HCT116 (cell line): ENCODE measurements around the gene PHLDB3. TPM values are rescaled to one million over a fixed set of nuclear protein-coding genes. Genes with fewer than 3 reads are reported as not detected.

Experiments used
- ATAC-seq: fragments of 200-7000 bp; cut with Tn5 transposase; 2 replicates; pipeline ENCODE4 v1.9.1; 2020; ENCODE audit warnings: mild to moderate bottlenecking, moderate library complexity
- BruUV-seq: library from RNA; stranded (reverse); fragments of 400-500 nt; replicated peaks from 2 replicates; lab custom pipeline; 2021; lab: Mats Ljungman, UMichigan
- CTCF ChIA-PET: fragments of 300-600 bp; sonication (Branson Sonifier 250); formaldehyde crosslinking; loops from one replicate; lab custom pipeline; 2021; ENCODE audit warnings: antibody characterized with exemption; lab: Charles Lee
- POLR2A ChIA-PET: fragments of 300-600, 350-600 bp; sonication (Branson Sonifier 250); formaldehyde crosslinking; loops from one replicate; lab custom pipeline; 2021; ENCODE audit warnings: antibody characterized with exemption; lab: Charles Lee
- RAD21 ChIA-PET, 2 experiments: fragments of 300-600 bp; sonication (Branson Sonifier 250); formaldehyde crosslinking; loops; one replicate each; lab custom pipeline; 2023; ENCODE audit warnings: low total read pairs in 2 of 2; ENCODE audit not compliant: uncharacterized antibody in 2 of 2, unreplicated experiment in 2 of 2, low non-redundant PET in 1 of 2; lab: Charles Lee
- DNase-seq: peaks from one replicate; pipeline ENCODE4 v3.0.0-alpha.2; 2010; ENCODE audit warnings: low read depth, low spot score
- H2AFZ ChIP-seq: fragments of 200-600 bp; shearing (Covaris generic), sonication (generic); 2 replicates; pipeline ENCODE4 v1.6.1; 2017; ENCODE audit warnings: low read depth, mixed run types, mixed read lengths, antibody characterized with exemption, low read length; ENCODE audit not compliant: poor library complexity, severe bottlenecking
- H3K27ac ChIP-seq: 2 replicates; pipeline ENCODE4 v1.5.1; 2012; ENCODE audit warnings: low read depth, low read length
- H3K27me3 ChIP-seq: fragments of 200-600 bp; sonication (generic); 2 replicates; pipeline ENCODE4 v1.6.1; 2016; ENCODE audit warnings: mixed run types, low read length, mixed read lengths; ENCODE audit not compliant: insufficient read depth
- H3K36me3 ChIP-seq, 2 experiments: fragments of 200-500 bp in 1 of 2; fragments of 200-600 bp in 1 of 2; sonication (Bioruptor generic) in 1 of 2; sonication (generic) in 1 of 2; 2 replicates each; pipeline versions ENCODE4 v1.5.1 to v1.6.1; 2014 to 2016; ENCODE audit warnings: low read length in 2 of 2, inconsistent platforms in 1 of 2, mixed read lengths in 1 of 2, mixed run types in 1 of 2; ENCODE audit not compliant: insufficient read depth in 2 of 2, control insufficient read depth in 1 of 2
- H3K4me1 ChIP-seq, 2 experiments: fragments of 200-600 bp in 1 of 2; sonication (generic) in 1 of 2; 2 replicates each; pipeline versions ENCODE4 v1.5.1 to v1.6.1; 2012 to 2017; ENCODE audit warnings: low read length in 2 of 2, inconsistent platforms in 1 of 2, mild to moderate bottlenecking in 1 of 2, mixed read lengths in 1 of 2, mixed run types in 1 of 2, moderate library complexity in 1 of 2; ENCODE audit not compliant: insufficient read depth in 2 of 2, control insufficient read depth in 1 of 2
- H3K4me2 ChIP-seq: fragments of 200-600 bp; sonication (generic); 2 replicates; pipeline ENCODE4 v1.6.1; 2017; ENCODE audit warnings: mixed run types, low read length, mixed read lengths
- H3K4me3 ChIP-seq, 2 experiments: fragments of 200-600 bp in 1 of 2; sonication (generic) in 1 of 2; replicated peaks in 1 of 2; 2 replicates each; pipeline ENCODE4 v1.5.1; 2011 to 2016; ENCODE audit warnings: low read length in 2 of 2, control low read depth in 1 of 2, low read depth in 1 of 2, mild to moderate bottlenecking in 1 of 2, mixed read lengths in 1 of 2, mixed run types in 1 of 2
- H3K79me2 ChIP-seq: fragments of 200-600 bp; sonication (generic); 2 replicates; pipeline ENCODE4 v1.6.1; 2017; ENCODE audit warnings: mild to moderate bottlenecking, mixed run types, low read length, moderate library complexity, mixed read lengths; ENCODE audit not compliant: insufficient read depth
- H3K9ac ChIP-seq: fragments of 200-600 bp; sonication (generic); 2 replicates; pipeline ENCODE4 v1.6.1; 2016; ENCODE audit warnings: low read length, mixed read lengths
- H3K9me2 ChIP-seq: fragments of 200-600 bp; sonication (generic), shearing (Covaris generic); 2 replicates; pipeline ENCODE4 v1.6.1; 2017; ENCODE audit warnings: mixed run types, mild to moderate bottlenecking, moderate library complexity; ENCODE audit not compliant: insufficient read depth
- H3K9me3 ChIP-seq, 2 experiments: fragments of 200-500 bp in 1 of 2; fragments of 200-600 bp in 1 of 2; sonication (Bioruptor generic) in 1 of 2; sonication (generic) in 1 of 2; 2 replicates each; pipeline ENCODE4 v1.6.1; 2014 to 2017; ENCODE audit warnings: low read length in 2 of 2, mixed read lengths in 2 of 2, inconsistent platforms in 1 of 2, low read depth in 1 of 2, mild to moderate bottlenecking in 1 of 2, mixed run types in 1 of 2, moderate library complexity in 1 of 2; ENCODE audit not compliant: control insufficient read depth in 1 of 2, insufficient read depth in 1 of 2
- H4K20me1 ChIP-seq: fragments of 200-600 bp; sonication (generic), shearing (Covaris generic); 2 replicates; pipeline ENCODE4 v1.6.1; 2017; ENCODE audit warnings: mixed run types, mild to moderate bottlenecking, moderate library complexity; ENCODE audit not compliant: insufficient read depth
- CBX3 ChIP-seq: IDR thresholded peaks from 2 replicates; pipeline ENCODE4 v1.6.1; 2012; ENCODE audit warnings: low read depth
- CEBPB ChIP-seq: IDR thresholded peaks from 2 replicates; pipeline ENCODE4 v1.6.1; 2012; ENCODE audit warnings: low read depth
- ELF1 ChIP-seq: IDR thresholded peaks from 2 replicates; pipeline ENCODE4 v1.6.1; 2012; ENCODE audit warnings: low read depth, borderline replicate concordance
- EZH2 ChIP-seq: fragments of 200-600 bp; sonication (generic); IDR thresholded peaks from 2 replicates; pipeline ENCODE4 v1.6.1; 2017; ENCODE audit warnings: antibody characterized with exemption, mixed run types
- EZH2phosphoT487 ChIP-seq: fragments of 200-600 bp; IDR thresholded peaks from 2 replicates; pipeline ENCODE4 v1.6.1; 2018; ENCODE audit warnings: antibody characterized with exemption, borderline replicate concordance
- FOSL1 ChIP-seq: IDR thresholded peaks from 2 replicates; pipeline ENCODE4 v1.6.1; 2012; ENCODE audit warnings: low read depth
- JUND ChIP-seq: IDR thresholded peaks from 2 replicates; pipeline ENCODE4 v1.6.1; 2012
- POLR2A ChIP-seq: IDR thresholded peaks from 2 replicates; pipeline ENCODE4 v1.7.0; 2011; ENCODE audit warnings: borderline replicate concordance; ENCODE audit not compliant: insufficient read depth, insufficient read length; ENCODE audit errors: extremely low read depth
- POLR2AphosphoS5 ChIP-seq: IDR thresholded peaks from 2 replicates; pipeline ENCODE4 v1.6.1; 2011; ENCODE audit warnings: mild to moderate bottlenecking, low read depth, low read length, moderate library complexity
- RAD21 ChIP-seq: IDR thresholded peaks from 2 replicates; pipeline ENCODE4 v1.6.1; 2012; ENCODE audit warnings: low read depth, mild to moderate bottlenecking
- REST ChIP-seq: IDR thresholded peaks from 2 replicates; pipeline ENCODE4 v1.6.1; 2012; ENCODE audit warnings: low read depth
- SIN3A ChIP-seq: IDR thresholded peaks from 2 replicates; pipeline ENCODE4 v1.6.1; 2012; ENCODE audit warnings: low read depth
- SP1 ChIP-seq: IDR thresholded peaks from 2 replicates; pipeline ENCODE4 v1.6.1; 2012; ENCODE audit warnings: low read depth
- SRF ChIP-seq: IDR thresholded peaks from 2 replicates; pipeline ENCODE4 v1.6.1; 2012; ENCODE audit warnings: low read depth
- TCF7L2 ChIP-seq: IDR thresholded peaks from 2 replicates; pipeline ENCODE4 v1.7.0; 2011; ENCODE audit warnings: borderline replicate concordance, inconsistent platforms; ENCODE audit not compliant: insufficient read depth, insufficient read length; ENCODE audit errors: extremely low read depth
- YY1 ChIP-seq: IDR thresholded peaks from 2 replicates; pipeline ENCODE4 v1.6.1; 2011; ENCODE audit warnings: low read length, low read depth, moderate library complexity, mild to moderate bottlenecking; ENCODE audit not compliant: insufficient replicate concordance; ENCODE audit errors: extremely low read depth
- ZNF274 ChIP-seq: fragments of 200-500 bp; sonication (Bioruptor generic); IDR thresholded peaks from 2 replicates; pipeline ENCODE4 v1.6.1; 2014; ENCODE audit warnings: mild to moderate bottlenecking, low read depth, low read length, inconsistent platforms
- intact Hi-C: fragments of 100-400 bp; cut with micrococcal nuclease; formaldehyde crosslinking; loops from 2 replicates; pipeline ENCODE4 v1.10.0; 2022
- total RNA-seq: library from RNA; stranded (reverse); gene quantifications from one replicate; pipeline ENCODE4 v1.2.1, GENCODE V29; 2021; ENCODE audit not compliant: unreplicated experiment

Gene PHLDB3
- total RNA-seq, 1 experiment from 2014 or later: 15.5 TPM

GRCh38 chr19:43441716-43442115, 62.8 kb downstream of the PHLDB3 start:
- RAD21 ChIA-PET: no interaction called here
- Histone ChIP-seq H2AFZ (no peak overlapping the region), H3K9me2 (no peaks in the 10 kb centered on the region), H4K20me1 (no peaks in the 10 kb centered on the region), H3K9me3 (no peaks in the 10 kb centered on the region; a peak in 1 of 4 replicates), H3K4me1 (peaks cover 0 to 16% of the 10 kb centered on the region in 2 experiments; a peak in 2 of 4 replicates), H3K4me2 (no peak overlapping the region), H3K27ac (no peak overlapping the region), H3K27me3 (no peaks in the 10 kb centered on the region)
- no TSS peak for BruUV-seq
- ATAC-seq: no peak
- CTCF ChIA-PET: no interaction called here
- POLR2A ChIA-PET: no interaction called here
- no peak for TF ChIP-seq REST
- TF ChIP-seq FOSL1: no peak
- no peak for TF ChIP-seq POLR2A
- TF ChIP-seq POLR2AphosphoS5: no peak
- TF ChIP-seq, all 23 proteins: peak for 0
- Histone ChIP-seq H3K4me3 (no peak overlapping the region), H3K79me2 (no peaks in the 10 kb centered on the region), H3K36me3 (no peaks in the 10 kb centered on the region), H3K9ac (no peak overlapping the region)
- DNase-seq: no peak
- intact Hi-C loops: no loop called here

GRCh38 chr19:43439709-43440063, 64.9 kb downstream of the PHLDB3 start:
- ChIA-PET RAD21 (no interaction called here), POLR2A (interaction anchor here (1.6 kb wide), 1 partner anchor 85 kb away, joined by 5 read pairs; no protein-coding TSS in a partner anchor)
- TF ChIP-seq SP1: no peak
- no peak for TF ChIP-seq SIN3A
- TF ChIP-seq EZH2: no peak
- TF ChIP-seq ELF1: no peak
- TF ChIP-seq JUND: no peak
- no peak for TF ChIP-seq YY1
- no peak for TF ChIP-seq CEBPB
- no peak for TF ChIP-seq TCF7L2
- TF ChIP-seq EZH2phosphoT487: no peak
- TF ChIP-seq ZNF274: no peak
- no peak for TF ChIP-seq RAD21
- TF ChIP-seq CBX3: no peak
- no peak for TF ChIP-seq SRF

More at GRCh38 chr19:43439709-43440063, 64.9 kb downstream of the PHLDB3 start:
- H3K9ac ChIP-seq: no peak overlapping the region
- H3K4me1 ChIP-seq: peaks cover 0 to 16% of the 10 kb centered on the region in 2 experiments; a peak in 2 of 4 replicates
- no peaks in the 10 kb centered on the region for H3K79me2 ChIP-seq
- no TSS peak for BruUV-seq
- CTCF ChIA-PET: interaction anchor here (1.0 to 1.4 kb wide), 3 partner anchors 11 to 81 kb away, joined by 3 to 5 read pairs (median 3); no protein-coding TSS in a partner anchor
- H4K20me1 ChIP-seq: no peaks in the 10 kb centered on the region
- H3K27ac ChIP-seq: no peak overlapping the region
- no peaks in the 10 kb centered on the region for H3K36me3 ChIP-seq
- H3K4me3 ChIP-seq: no peak overlapping the region
- DNase-seq (no peak), ATAC-seq (no peak)
- H3K27me3 ChIP-seq: no peaks in the 10 kb centered on the region
- H3K9me3 ChIP-seq: no peaks in the 10 kb centered on the region; a peak in 1 of 4 replicates
- no peak overlapping the region for H3K4me2 ChIP-seq
- H3K9me2 ChIP-seq: no peaks in the 10 kb centered on the region
- intact Hi-C loops: loop anchor here (10.0 kb wide), 1 partner anchor 505 kb away; no protein-coding TSS in a partner anchor
- H2AFZ ChIP-seq: no peak overlapping the region
